Duodenal mucosa (tissue), 2 donors: ENCODE results near the gene SP100.
"Not testable (repeated sequence)": the region's sequence is repeated elsewhere in the genome, so short reads cannot be mapped to it uniquely, and the experiment has no call there.

Source experiments
- H3K27ac ChIP-seq: one replicate; pipeline ENCODE4 v1.7.0; 2013; ENCODE audit warnings: low read depth, low read length
- H3K27me3 ChIP-seq, 2 donors: one replicate each; pipeline ENCODE4 v1.7.0; 2013; ENCODE audit warnings: low read length in 2 of 2, control low read depth in 1 of 2; ENCODE audit not compliant: insufficient read depth in 2 of 2, control insufficient read depth in 1 of 2
- H3K36me3 ChIP-seq, 2 donors: one replicate each; pipeline ENCODE4 v1.7.0; 2013; ENCODE audit warnings: low read length in 2 of 2, control low read depth in 1 of 2; ENCODE audit not compliant: insufficient read depth in 2 of 2, control insufficient read depth in 1 of 2
- H3K4me1 ChIP-seq, 2 donors: one replicate each; pipeline ENCODE4 v1.7.0; 2013; ENCODE audit warnings: low read length in 2 of 2, control low read depth in 1 of 2; ENCODE audit not compliant: insufficient read depth in 2 of 2, control insufficient read depth in 1 of 2
- H3K4me3 ChIP-seq, 2 donors: one replicate each; pipeline ENCODE4 v1.7.0; 2013; ENCODE audit warnings: low read length in 2 of 2, low read depth in 1 of 2
- H3K9ac ChIP-seq, 2 donors: one replicate each; pipeline ENCODE4 v1.7.0; 2013; ENCODE audit warnings: low read length in 2 of 2, low read depth in 1 of 2
- H3K9me3 ChIP-seq, 2 donors: one replicate each; pipeline ENCODE4 v1.7.0; 2013; ENCODE audit warnings: low read length in 2 of 2, control low read depth in 1 of 2; ENCODE audit not compliant: control insufficient read depth in 1 of 2

The SP100 gene

DNA sequence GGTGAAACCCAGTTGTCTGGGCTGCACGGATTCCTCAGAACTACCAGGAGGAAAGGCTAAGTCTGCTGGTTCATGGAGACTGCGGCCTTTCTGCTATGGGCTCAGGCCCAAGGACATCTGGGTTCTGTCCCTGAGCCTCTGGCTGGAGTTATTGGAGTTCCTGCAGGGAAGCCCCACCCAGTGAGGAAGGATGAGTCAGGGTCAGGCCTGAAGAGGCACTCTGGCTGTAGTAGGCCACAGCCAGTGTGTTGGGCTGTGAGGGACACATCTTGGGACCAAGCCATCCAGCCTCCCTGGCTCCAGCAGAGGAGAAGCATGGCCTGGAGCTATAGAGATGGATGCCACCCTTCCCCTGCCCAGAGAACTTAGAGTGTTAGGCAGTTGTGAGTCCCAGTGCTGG is 75.2 kb downstream of the SP100 start:
- peaks cover 3 to 26% of the 10 kb centered on the region in 2 donors for H3K36me3 ChIP-seq
- not testable (repeated sequence) for H3K27me3 ChIP-seq, H3K4me1 ChIP-seq, H3K4me3 ChIP-seq, H3K9ac ChIP-seq, H3K9me3 ChIP-seq, H3K27ac ChIP-seq

DNA sequence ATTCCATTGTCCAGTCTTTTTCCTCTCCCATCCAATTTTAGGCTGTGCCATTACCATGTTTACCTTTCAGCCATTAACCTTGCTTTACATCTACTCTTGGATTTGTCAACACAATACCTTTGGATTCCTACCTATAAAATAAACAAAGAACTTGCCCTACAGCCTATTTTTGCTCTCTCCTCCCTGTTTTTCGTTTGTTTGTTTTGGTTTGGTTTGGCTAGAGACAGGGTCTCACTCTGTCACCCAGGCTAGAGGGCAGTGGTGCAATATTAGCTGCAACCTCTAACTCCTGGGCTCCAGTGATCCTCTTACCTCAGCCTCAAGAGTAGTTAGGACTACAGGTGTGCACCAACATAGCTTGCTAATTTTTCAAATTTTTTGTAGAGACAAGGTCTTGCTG is 76.1 kb downstream of the SP100 start:
- Histone ChIP-seq H3K36me3 (peaks cover 3 to 26% of the 10 kb centered on the region in 2 donors), H3K4me1 (no peaks in the 10 kb centered on the region), H3K9ac (no peak overlapping the region), H3K4me3 (no peak overlapping the region), H3K9me3 (no peaks in the 10 kb centered on the region), H3K27me3 (no peaks in the 10 kb centered on the region), H3K27ac (no peak overlapping the region)

DNA sequence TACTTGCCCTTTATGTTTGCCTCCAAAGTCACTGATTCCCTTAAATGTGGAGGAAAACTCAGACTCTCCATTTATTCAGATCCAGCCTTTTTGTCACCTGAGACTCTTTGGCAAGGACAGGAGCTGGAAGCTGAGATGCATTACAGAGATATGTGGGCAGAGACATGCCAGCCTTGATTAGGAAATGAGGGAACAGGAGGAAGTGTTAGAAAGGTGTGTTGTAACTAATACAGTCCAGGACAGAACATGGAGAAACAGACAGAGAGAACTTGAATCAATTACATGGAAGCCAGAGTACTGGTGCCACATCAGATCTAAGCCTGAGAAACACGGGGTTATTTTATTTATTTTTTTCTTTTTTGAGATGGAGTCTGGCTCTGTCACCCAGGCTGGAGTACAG is 79.0 kb downstream of the SP100 start:
- Histone ChIP-seq H3K36me3 (peaks cover 10 to 44% of the 10 kb centered on the region in 2 donors), H3K27ac (no peak overlapping the region), H3K9ac (no peak overlapping the region)

GRCh38 chr2:230496891-230497290 is 80.9 kb downstream of the SP100 start:
- Histone ChIP-seq H3K9me3 (no peaks in the 10 kb centered on the region), H3K9ac (no peak overlapping the region), H3K4me3 (no peak overlapping the region), H3K27me3 (no peaks in the 10 kb centered on the region), H3K4me1 (no peaks in the 10 kb centered on the region), H3K27ac (no peak overlapping the region), H3K36me3 (peaks cover 7 to 37% of the 10 kb centered on the region in 2 donors)

More for the DNA sequence above, 79.0 kb downstream of the SP100 start:
- Histone ChIP-seq H3K4me1 (no peaks in the 10 kb centered on the region), H3K4me3 (no peak overlapping the region), H3K27me3 (no peaks in the 10 kb centered on the region), H3K9me3 (no peaks in the 10 kb centered on the region)

DNA sequence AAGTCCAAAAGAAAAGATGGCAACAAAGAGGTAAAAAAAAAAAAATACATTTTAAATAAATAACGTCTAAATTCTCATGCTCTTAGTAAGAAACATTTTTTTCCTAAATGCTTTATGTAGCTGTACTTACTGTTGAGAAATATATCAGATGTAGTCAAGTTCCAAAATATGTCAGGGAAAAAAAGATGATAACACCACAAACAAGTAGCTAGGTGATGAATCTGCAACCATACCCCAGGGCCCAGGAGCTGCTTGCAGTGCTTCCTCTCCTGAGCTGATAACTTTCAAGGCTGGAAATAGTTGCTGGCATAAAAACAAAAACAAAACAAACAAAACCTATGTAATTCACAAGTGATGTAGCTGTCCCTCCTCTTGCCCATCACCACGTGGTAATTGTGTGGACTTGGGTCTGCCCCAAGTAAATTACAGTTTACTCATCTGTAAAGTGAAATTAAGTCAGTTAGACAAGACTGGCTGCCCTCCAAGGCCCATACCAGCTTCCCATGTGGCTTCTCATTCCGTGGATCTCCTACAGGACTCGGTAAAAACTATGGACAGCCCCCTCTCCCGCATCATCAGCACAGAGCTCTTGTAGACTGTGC is 82.6 kb downstream of the SP100 start:
- H3K9ac ChIP-seq, result no peak overlapping the region
- H3K4me1 ChIP-seq, result no peaks in the 10 kb centered on the region
- H3K4me3 ChIP-seq, result no peak overlapping the region
- peaks cover 7 to 39% of the 10 kb centered on the region in 2 donors for H3K36me3 ChIP-seq
- H3K9me3 ChIP-seq, result no peaks in the 10 kb centered on the region
- H3K27ac ChIP-seq, result no peak overlapping the region
- H3K27me3 ChIP-seq, result no peaks in the 10 kb centered on the region

DNA sequence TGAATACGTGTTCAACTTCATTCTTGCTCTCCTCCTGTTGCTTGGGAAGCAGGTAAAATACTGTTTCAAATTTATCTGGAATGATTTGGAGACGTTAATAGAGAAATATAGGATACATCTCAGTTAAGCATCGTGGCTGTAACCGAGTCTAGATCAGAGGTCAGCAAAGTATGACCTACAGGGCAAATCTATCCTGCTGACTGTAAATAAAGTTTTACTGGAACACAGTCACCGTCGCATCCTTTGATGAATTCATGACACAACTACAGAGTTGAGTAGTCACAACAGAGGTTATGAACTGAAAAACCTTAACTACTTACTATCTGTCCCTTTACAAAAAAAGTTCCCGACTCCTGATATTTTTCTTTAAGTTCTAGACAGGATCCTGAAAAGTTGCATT is 86.6 kb downstream of the SP100 start:
- Histone ChIP-seq H3K9me3 (no peaks in the 10 kb centered on the region), H3K9ac (no peak overlapping the region), H3K4me3 (no peak overlapping the region), H3K27me3 (no peaks in the 10 kb centered on the region), H3K4me1 (no peaks in the 10 kb centered on the region), H3K36me3 (peaks cover 16 to 50% of the 10 kb centered on the region in 2 donors), H3K27ac (no peak overlapping the region)

DNA sequence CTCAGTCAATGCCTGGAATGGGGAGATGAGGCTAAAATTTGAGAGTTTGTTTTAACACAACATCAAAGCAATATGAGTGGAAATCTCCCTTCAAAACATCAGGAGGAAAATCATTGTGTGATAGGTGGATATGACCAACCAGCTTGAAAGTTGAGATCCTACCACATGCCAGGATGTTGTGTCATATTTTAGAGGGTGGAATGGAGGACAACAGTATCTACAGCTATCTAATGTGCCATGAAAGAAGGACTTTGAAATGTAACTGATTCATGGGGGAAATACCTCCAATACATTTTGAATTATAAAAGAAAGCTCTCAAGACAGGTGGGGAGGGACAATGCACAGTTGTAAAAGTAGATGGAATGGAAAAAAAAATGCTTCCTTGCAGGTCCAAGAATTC is 87.8 kb downstream of the SP100 start:
- Histone ChIP-seq H3K36me3 (peaks cover 17 to 42% of the 10 kb centered on the region in 2 donors), H3K27ac (no peak overlapping the region), H3K4me1 (no peaks in the 10 kb centered on the region)

DNA sequence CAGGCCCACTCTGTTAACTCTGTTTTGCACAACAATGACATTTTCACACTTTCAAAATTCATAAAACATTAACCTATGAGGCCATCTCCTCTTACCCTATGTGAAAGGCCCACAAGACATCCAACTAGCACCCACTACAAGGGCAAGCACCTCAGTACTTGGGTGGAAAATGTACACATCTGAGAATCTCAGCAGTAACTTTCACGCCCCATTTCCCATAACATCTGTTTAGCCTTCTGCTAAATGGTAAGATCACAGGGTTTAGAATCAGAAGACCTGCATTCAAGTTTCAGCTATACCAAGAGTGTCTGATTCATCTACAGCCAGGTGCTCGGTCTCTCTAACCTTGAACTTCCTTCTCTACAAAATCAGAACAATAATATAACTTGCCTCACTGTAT is 89.2 kb downstream of the SP100 start:
- Histone ChIP-seq H3K4me3 (no peak overlapping the region), H3K27ac (no peak overlapping the region), H3K36me3 (peaks cover 16 to 31% of the 10 kb centered on the region in 2 donors), H3K27me3 (no peaks in the 10 kb centered on the region), H3K9me3 (no peaks in the 10 kb centered on the region), H3K9ac (no peak overlapping the region), H3K4me1 (no peaks in the 10 kb centered on the region)

More for the DNA sequence above, 87.8 kb downstream of the SP100 start:
- Histone ChIP-seq H3K9ac (no peak overlapping the region), H3K9me3 (no peaks in the 10 kb centered on the region), H3K4me3 (no peak overlapping the region), H3K27me3 (no peaks in the 10 kb centered on the region)

- peaks cover 7 to 10% of the 10 kb centered on the region in 2 donors for H3K36me3 ChIP-seq
- peaks cover 0 to 6% of the 10 kb centered on the region in 2 donors for H3K4me1 ChIP-seq
- H3K9me3 ChIP-seq, result no peaks in the 10 kb centered on the region
- no peak overlapping the region for H3K9ac ChIP-seq
- no peak overlapping the region for H3K4me3 ChIP-seq
- H3K27me3 ChIP-seq, result no peaks in the 10 kb centered on the region
- H3K27ac ChIP-seq, result no peak overlapping the region
Measured at GRCh38 chr2:230512955-230513748, 97.2 kb downstream of the SP100 start.

GRCh38 chr2:230520061-230520874 is 104.3 kb downstream of the SP100 start:
- peaks cover 8 to 14% of the 10 kb centered on the region in 2 donors for H3K9me3 ChIP-seq
- H3K27ac ChIP-seq, result no peak overlapping the region
- no peak overlapping the region for H3K4me3 ChIP-seq
- H3K27me3 ChIP-seq, result no peaks in the 10 kb centered on the region
- H3K9ac ChIP-seq, result no peak overlapping the region
- peaks cover 0 to 4% of the 10 kb centered on the region in 2 donors for H3K36me3 ChIP-seq
- no peaks in the 10 kb centered on the region for H3K4me1 ChIP-seq
